HepG2 (cell line): ENCODE measurements around the gene HHIPL1. TPM values are rescaled to one million over a fixed set of nuclear protein-coding genes. Genes with fewer than 3 reads are reported as not detected.

Experiments
- polyA plus RNA-seq, 8 experiments: library from polyadenylated mRNA; depleted of rRNA in 3 of 8; stranded (reverse) in 7 of 8; unstranded in 1 of 8; fragments of >200 nt; fragmentation: Illumina TruSeq in 4 of 8; extraction: Trizol in 4 of 8; gene quantifications; 2 replicates each; pipeline versions ENCODE4 v1.2.1 to v1.2.3, GENCODE V29; 2011 to 2016; ENCODE audit warnings: low read depth in 4 of 8, missing spikeins in 1 of 8, mixed read lengths in 1 of 8; ENCODE audit not compliant: insufficient read depth in 1 of 8
- total RNA-seq, 5 experiments: library from RNA; depleted of rRNA; stranded (reverse); fragments of >200 nt; fragmentation: Illumina TruSeq; extraction: Trizol; gene quantifications; 2 replicates each; pipeline ENCODE4 v1.2.3, GENCODE V29; 2016; ENCODE audit warnings: low read depth in 1 of 5

Gene HHIPL1
- total and polyA plus RNA-seq, 2 of the 13 experiments (the other 11 are each of a cell fraction or from before 2014, with no cell fraction given) = not detected

Other genes starting within 250 kb of the HHIPL1 start
- gene SETD3, start 164.3 kb upstream of the HHIPL1 start, total RNA-seq (2016; rRNA removed; fragmentation: Illumina TruSeq; extraction: Trizol) = 67.1 and 71.2 TPM in 2 replicates
- gene SETD3, start 164.3 kb upstream of the HHIPL1 start, polyA plus RNA-seq (2011; rRNA removed) = 26.6 and 30.3 TPM in 2 replicates
- 9.7 and 16.5 TPM in 2 replicates for gene CCNK, start 163.7 kb upstream of the HHIPL1 start, total RNA-seq (2016; rRNA removed; fragmentation: Illumina TruSeq; extraction: Trizol)
- gene CCNK, start 163.7 kb upstream of the HHIPL1 start, polyA plus RNA-seq (2011; rRNA removed) = 4.9 and 14.0 TPM in 2 replicates
- 43.8 and 47.6 TPM in 2 replicates for gene CCDC85C, start 40.9 kb upstream of the HHIPL1 start, total RNA-seq (2016; rRNA removed; fragmentation: Illumina TruSeq; extraction: Trizol)
- gene CCDC85C, start 40.9 kb upstream of the HHIPL1 start, polyA plus RNA-seq (2011; rRNA removed) = 18.8 and 30.3 TPM in 2 replicates
- gene CYP46A1, start 39.2 kb downstream of the HHIPL1 start, total RNA-seq (2016; rRNA removed; fragmentation: Illumina TruSeq; extraction: Trizol) = not detected in 2 replicates
- gene CYP46A1, start 39.2 kb downstream of the HHIPL1 start, polyA plus RNA-seq (2011; rRNA removed) = not detected in 2 replicates
- 1.3 and 1.7 TPM in 2 replicates for gene EML1, start 148.3 kb downstream of the HHIPL1 start, total RNA-seq (2016; rRNA removed; fragmentation: Illumina TruSeq; extraction: Trizol)
- gene EML1, start 148.3 kb downstream of the HHIPL1 start, polyA plus RNA-seq (2011; rRNA removed) = 0.25 and 0.59 TPM in 2 replicates